Activated T-cell treated with anti-CD3 and anti-CD28 coated beads, Interleukin-2, amount 50 U/mL, for 48 hours (primary cell): Measurements from ENCODE around the gene EFNA5.

Source experiments
- DNase-seq, 2 experiments: peaks; one replicate each; pipeline ENCODE4 v3.0.0-alpha.2; 2020

EFNA5 gene

GRCh38 chr5:107413754-107414153, 257.0 kb downstream of the EFNA5 start:
- no peak for DNase-seq

DNA sequence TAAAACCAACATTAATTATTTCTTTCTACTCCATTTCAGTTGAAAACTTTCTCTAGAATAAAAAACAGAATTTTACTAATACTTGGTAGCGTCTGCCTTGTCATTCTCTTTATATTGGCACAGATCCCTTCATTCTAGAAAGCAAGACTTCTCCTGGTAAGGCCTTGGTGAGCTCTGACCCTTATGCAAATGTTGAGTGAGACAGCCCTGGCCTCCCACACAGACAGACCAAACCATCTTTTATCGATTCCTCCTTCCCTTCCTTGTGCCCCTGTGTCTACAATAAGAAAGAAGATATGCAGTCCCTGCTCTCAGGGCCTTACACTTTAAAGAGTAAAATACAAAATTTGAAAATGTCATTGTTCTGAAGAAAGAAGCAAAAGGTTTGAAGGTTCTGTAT, 262.2 kb downstream of the EFNA5 start:
- no peak for DNase-seq

GRCh38 chr5:107407713-107408298, 262.9 kb downstream of the EFNA5 start:
- DNase-seq, result no peak

DNA sequence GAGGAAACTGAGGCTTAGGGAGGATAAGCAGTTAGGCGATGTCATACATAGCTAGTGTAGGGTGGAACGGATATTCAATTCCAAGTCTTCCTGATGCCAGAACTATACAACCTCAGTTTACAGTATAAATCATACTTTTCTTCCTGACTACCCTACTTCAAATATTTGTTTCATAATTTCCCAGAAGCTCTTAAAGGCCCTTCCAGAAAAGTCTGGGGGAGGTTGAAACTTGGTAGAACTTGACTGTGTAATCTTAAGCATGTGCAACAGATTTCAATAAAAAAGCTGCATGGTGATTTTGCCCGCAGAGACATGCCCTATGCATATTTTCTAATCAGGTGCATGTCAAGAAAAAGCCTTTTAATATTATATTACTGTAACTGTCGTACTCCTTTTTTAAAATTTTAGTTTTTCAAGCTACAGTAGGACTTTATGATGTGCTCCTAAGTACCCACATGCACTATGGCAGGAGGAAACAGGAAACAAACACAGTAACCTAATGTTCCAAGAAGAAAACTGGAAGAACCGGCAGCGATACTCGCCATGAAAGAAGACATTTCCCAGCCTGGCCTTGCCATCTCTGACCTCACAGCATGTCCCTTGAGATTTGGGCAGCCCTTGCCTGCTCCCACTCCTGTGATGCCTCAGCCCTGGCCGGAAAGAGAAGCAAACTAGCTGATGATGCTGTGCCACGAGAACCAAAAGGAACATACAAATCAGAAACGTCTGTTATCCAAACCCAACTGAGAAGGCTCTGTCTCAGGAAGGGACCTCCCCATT, 266.0 kb downstream of the EFNA5 start:
- no peak for DNase-seq

GRCh38 chr5:107403228-107403953, 267.3 kb downstream of the EFNA5 start:
- no peak for DNase-seq

DNA sequence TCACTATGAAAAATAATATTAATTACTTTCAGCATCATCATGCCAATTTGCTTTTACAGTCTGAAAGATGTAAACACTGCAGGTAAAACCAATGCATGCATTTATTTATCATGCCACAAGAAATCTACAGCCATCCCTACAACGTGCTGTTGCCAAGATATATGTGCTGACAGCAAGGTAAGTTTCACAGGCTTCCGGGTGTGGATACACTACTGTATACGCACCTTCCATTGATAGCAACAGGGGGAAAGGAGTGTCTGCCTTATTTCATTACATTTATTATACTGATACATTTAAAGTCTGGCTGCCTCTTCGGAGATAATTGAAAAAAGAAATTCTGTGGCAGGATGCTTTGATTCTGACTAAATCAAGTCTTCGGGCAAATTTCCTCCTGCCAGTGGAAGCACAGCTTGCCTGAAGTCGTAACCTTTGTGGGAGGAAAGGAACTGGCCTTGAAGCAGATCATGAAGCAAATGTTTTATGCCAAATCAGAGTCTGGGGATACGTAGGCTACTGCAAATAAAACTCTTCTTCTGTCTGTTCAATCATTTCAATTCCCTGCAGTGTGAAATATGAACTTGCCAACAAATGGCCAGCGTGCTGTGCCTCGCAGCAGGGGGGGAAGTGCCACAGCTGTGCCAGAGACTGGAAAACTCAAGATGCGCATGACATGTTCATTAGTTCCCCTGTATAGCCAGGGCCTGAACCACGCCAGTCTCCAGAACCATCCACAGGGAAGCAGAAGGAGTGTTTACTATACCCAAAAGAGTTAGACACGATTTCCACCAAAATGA, 268.1 kb downstream of the EFNA5 start:
- DNase-seq, result no peak

DNA sequence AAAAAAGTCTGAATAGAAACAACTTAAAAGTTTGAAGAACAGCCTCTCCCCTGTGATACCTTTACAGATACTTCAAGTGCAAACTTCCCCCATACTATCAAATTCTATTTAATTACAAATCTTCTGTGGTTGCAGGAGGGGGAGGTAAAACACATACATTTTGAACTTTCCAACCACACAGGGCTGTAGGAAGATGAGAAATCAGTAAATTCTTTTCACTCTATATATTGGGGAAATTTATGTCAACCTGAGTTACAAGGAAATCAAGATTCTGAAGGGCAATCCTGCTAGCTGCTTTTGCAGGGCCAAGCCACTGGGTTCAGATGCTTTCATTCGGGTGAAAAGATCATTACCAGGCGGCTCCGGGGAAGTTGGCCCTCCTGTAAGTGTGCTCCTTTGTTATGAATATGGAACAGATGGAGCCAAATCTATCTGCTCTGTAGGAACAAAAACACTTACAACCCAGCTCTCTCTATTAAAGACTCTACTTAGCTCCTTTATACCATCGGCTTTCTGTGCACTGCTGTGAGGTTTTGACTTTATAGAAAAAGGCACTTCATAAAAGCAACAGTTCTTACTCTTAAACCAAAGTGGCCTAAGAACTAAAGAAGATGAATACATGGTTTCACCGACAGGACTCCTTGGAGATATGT, 269.1 kb downstream of the EFNA5 start:
- no peak for DNase-seq

DNA sequence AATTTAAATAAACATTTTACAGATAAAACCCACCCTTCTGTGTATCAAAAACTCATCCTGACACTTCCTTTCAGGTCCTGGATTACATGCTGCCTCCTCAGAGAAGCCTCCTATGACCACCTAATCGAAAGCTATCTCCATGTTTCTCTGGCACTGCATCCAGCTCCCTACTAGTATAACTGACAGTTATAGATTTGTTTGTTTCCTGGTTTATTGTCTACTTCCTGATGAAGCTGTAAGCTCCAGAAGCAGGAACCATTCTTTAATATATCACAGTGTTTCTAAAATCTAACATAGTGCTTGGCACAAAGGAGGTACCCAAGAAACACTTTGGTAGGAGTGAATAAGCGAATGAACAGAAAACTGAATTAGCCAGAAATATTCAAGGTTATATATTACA, 270.4 kb downstream of the EFNA5 start:
- DNase-seq, result no peak

GRCh38 chr5:107398703-107399102, 272.0 kb downstream of the EFNA5 start:
- DNase-seq, result no peak

DNA sequence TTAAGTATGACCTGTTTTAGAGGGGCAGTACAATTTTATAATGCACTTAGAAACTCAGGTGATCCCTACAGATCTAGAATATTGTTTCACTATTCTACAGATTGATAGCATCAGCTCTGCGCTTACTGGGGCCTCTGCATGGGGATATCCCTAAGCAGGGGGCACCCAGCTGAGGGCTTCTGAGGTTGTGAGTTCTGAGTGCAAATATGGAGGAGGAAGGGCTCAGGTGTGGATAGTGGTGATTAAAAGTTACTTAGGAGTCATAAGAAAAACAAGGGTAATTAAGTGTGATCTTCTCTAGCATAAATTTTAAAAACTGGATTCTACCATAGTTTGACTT, 274.4 kb downstream of the EFNA5 start:
- DNase-seq, result no peak

DNA sequence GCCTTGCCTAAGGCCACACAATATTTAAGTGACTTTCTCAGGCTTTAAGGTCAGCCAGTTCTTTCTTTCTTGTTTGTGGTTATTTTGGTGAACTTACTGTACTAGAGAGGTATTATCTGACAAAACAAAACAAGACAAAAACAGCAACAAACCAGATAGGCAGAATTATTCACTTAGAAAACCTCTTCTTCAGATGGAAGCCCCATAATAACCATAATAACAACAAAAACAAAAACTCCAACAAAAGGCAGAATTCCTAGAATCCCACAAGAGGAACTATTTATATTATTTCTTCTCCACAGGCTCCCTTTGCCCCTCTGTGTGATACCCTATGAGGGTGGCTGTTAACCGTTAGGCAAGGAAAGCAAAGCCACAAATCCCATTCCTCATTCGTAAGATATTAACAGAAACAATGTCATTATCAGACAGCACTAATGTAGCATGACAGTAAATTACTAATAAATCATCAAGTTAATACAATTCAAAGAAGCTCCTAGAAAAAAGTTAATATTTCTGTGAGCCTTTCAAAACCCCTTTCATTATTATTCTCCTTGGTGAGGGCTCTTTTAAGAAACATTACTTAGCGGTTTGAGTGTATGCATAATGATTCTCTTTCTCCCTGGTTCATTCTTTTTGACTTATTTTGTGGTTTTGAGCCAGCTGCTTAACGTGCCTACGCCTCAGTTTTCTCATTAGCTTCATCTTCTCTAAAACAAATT, 274.9 kb downstream of the EFNA5 start:
- DNase-seq, result no peak

DNA sequence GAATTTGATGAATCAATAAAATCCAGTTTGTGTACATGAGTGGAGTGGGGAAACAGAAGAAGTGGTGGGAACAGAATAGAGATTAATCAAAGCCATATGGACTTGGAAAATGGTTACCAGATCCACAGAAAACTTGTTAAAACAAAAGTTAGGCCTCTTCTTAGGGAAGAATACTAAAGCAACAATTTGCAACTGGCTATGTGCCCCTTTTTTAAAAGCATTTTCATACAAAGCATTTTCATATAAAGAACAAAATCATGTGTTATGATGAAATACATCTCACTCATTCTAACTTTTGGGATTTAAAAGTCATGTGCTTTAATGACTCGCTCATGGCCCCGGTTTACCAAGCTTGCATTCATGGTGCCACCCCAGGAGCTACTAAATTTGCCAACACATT, 276.9 kb downstream of the EFNA5 start:
- no peak for DNase-seq

DNA sequence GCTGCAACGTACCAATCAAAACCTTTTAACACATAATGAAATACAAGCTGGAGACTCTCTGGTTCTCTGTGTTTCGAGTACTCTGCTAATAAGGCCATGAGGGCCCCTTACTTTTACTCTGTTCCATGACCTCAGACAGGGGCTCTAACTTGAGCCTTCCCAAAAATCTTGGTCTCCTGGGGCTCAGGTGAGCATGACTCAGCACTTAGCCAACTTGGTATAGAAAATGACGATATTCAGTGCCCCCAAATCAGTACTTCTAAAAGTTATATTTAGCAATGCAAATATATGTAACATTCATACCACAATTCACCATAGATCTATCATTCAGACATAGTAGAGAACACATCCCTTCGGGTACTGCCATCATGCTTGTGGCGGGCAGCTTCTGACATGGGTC, 278.9 kb downstream of the EFNA5 start:
- DNase-seq, result no peak

DNA sequence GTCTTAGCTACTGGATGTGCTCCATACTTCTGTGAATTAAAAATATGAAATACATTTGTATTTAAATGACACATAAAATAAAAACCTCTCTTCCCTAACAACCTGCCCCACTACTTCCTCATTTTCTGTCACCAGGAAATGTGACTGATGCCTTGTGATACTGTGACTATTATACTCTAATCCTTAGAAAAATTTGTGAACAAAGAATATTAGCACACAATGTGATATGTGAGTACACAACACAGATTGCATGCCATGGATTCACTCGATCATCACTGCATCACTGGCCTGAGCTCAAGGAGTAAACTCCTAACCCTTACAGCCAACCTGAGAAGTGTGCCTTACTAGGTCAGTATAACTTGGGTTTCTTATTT, 281.0 kb downstream of the EFNA5 start:
- DNase-seq, result no peak

GRCh38 chr5:107389130-107389774, 281.5 kb downstream of the EFNA5 start:
- no peak for DNase-seq

GRCh38 chr5:107388141-107388861, 282.4 kb downstream of the EFNA5 start:
- DNase-seq, result peak; percentile 20

DNA sequence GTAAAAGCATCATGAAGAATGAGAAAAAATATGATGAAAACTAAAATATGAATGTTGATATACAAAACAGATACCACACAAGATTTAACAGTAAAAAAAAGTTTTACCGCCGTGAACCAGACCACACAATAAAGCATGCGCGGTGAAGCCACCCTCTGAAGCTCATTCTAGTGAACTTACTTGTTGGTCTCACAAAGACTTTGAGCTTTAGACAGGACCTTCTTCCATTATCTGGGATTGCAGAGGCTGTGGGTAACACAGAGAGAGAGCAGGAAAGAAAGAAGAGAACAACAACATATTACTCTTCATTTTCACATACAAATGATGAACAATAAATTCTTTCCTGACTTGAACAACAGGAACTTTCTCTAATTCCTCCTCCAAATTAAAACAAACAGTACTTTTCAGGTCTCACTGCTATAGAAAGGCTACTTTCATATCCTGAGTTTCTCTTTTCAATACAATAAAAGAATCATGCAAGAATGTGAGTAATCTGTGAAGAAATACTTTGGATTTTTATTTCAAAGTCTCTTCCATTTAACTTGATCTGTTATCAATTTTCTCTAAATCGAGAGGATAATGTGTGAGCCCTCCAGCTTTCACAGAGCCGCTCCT, 283.1 kb downstream of the EFNA5 start:
- DNase-seq, result no peak

DNA sequence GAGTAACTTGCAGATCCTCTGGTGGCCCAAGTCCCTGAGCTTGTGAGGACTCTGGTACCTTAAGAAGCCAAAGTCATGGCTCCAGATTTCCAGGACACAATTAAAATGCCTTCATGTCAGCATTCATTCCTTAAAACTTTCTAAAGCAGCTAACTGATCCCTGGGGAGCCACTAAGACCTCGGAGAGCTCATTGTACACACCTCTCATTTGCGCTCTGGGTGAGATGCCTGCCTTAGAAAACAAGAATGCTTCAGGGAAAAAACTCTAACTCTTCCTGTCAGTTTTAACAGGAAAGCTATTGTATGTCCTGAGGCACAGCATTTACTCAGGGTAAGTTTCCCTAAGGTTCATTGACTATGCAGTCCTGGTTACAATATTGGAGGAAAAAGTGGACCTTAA, 285.0 kb downstream of the EFNA5 start:
- DNase-seq, result no peak

DNA sequence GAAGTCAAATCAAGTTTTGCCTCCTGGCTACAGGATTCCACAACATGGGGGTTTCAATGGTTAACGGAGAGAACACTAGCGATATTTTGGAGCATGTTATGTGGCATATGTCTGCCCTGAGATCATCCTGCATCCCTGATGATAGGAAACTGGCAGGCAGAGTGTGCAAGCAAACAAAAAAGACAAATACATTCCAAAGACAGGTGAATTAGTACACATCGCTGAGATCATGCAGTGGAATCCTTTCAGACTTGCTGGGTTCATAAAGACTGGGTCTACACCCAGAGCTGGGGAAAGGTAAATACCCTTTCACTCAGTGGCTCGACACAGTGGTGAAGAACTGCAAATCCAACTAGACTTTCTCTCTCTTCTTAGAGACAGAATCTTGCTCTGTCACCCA, 286.5 kb downstream of the EFNA5 start:
- no peak for DNase-seq

GRCh38 chr5:107383414-107383813, 287.3 kb downstream of the EFNA5 start:
- no peak for DNase-seq
